ENCODE results near the gene GPR158. TPM values are rescaled to one million over a fixed set of nuclear protein-coding genes. Genes with fewer than 3 reads are reported as not detected.

Gene GPR158
- total and polyA plus RNA-seq, 9 of the 15 experiments (the other 6 are each of a cell fraction or from before 2014, with no cell fraction given) = 4.0 to 7.6 (median 5.0) TPM

GRCh38 chr10:25300073-25300472 is 125.3 kb downstream of the GPR158 start (continued):
- TF ChIP-seq SFPQ (IDR thresholded peaks at IDR 0.05; ENCODE audit: low read depth, low read length) = no peak
- TF ChIP-seq HIVEP1 (CRISPR knock-in tag; IDR thresholded peaks at IDR 0.05) = no peak
- TF ChIP-seq SIN3A (IDR thresholded peaks at IDR 0.05; ENCODE audit: borderline replicate concordance in 2 of 2, control insufficient read depth in 1 of 2, low read depth in 2 of 2, low read length in 2 of 2) = no peak
- TF ChIP-seq PHF20 (IDR thresholded peaks at IDR 0.05; ENCODE audit: partially characterized antibody) = no peak

GRCh38 chr10:25304606-25305005 is 129.8 kb downstream of the GPR158 start:
- intact Hi-C loops (cut with micrococcal nuclease) (no loop called here), in situ Hi-C loops (cut with MboI) (no loop called here)
- BruUV-seq (replicated peaks) = no TSS peak
- Histone ChIP-seq H3K9ac (ENCODE audit: insufficient read depth in 1 of 2, low read depth in 2 of 2, low read length in 2 of 2) (no peak overlapping the region), H3K27ac (ENCODE audit: extremely low read depth, low read depth, low read length) (no peak overlapping the region), H3K4me2 (ENCODE audit: insufficient read depth, low read length) (no peak overlapping the region), H3K4me3 (no peak overlapping the region), H3K4me1 (replicated peaks in 1 of 2; ENCODE audit: control insufficient read depth in 2 of 2, insufficient read depth in 2 of 2, low read length in 2 of 2) (no peaks in the 10 kb centered on the region), H3K27me3 (ENCODE audit: control insufficient read depth in 2 of 2, insufficient read depth in 2 of 2, low read length in 2 of 2) (no peaks in the 10 kb centered on the region), H3K79me2 (ENCODE audit: control insufficient read depth, insufficient read depth, low read length) (no peaks in the 10 kb centered on the region), H4K20me1 (replicated peaks; ENCODE audit: control insufficient read depth, insufficient read depth, low read length) (no peaks in the 10 kb centered on the region), H3K36me3 (ENCODE audit: control insufficient read depth, insufficient read depth, low read length) (no peaks in the 10 kb centered on the region), H3K9me3 (replicated peaks; ENCODE audit: control insufficient read depth, insufficient read depth, low read depth, low read length) (no peaks in the 10 kb centered on the region), H2AFZ (ENCODE audit: low read depth, low read length) (no peak overlapping the region), H3K9me1 (ENCODE audit: control insufficient read depth, insufficient read depth, low read length) (no peaks in the 10 kb centered on the region)
- ChIA-PET POLR2A (no interaction called here), CTCF (ENCODE audit: low intra/inter-chr PET ratio) (no interaction called here)
- ATAC-seq (no peak), DNase-seq (ENCODE audit: extremely low read depth in 1 of 4, low spot score in 3 of 4) (no peak), FAIRE-seq (no peak)
- WGBS (ENCODE audit: insufficient coverage, low coverage, missing lambda C conversion rate) = 2% methylated on average over 4 of the region's 4 CpGs
- TF ChIP-seq FIP1L1 (IDR thresholded peaks at IDR 0.05; ENCODE audit: low read depth, low read length, poor library complexity, severe bottlenecking) = no peak
- TF ChIP-seq RBBP5 (IDR thresholded peaks at IDR 0.05; ENCODE audit: borderline replicate concordance, insufficient read depth, low read length, poor library complexity, severe bottlenecking) = no peak
- no peak for TF ChIP-seq ZBTB5 (IDR thresholded peaks at IDR 0.05)
- no peak for TF ChIP-seq RBM25 (IDR thresholded peaks at IDR 0.05; ENCODE audit: low read depth, low read length, severe bottlenecking)
- no peak for TF ChIP-seq HMG20B (CRISPR knock-in tag; IDR thresholded peaks at IDR 0.05)
- TF ChIP-seq PHB (CRISPR knock-in tag; IDR thresholded peaks at IDR 0.05) = no peak
- TF ChIP-seq PPARD (CRISPR knock-in tag; IDR thresholded peaks at IDR 0.05) = no peak
- no peak for TF ChIP-seq THRAP3 (IDR thresholded peaks at IDR 0.05; ENCODE audit: borderline replicate concordance)
- no peak for TF ChIP-seq ZBTB7A (IDR thresholded peaks at IDR 0.05; ENCODE audit: borderline replicate concordance, control insufficient read depth, low read depth, low read length)
- TF ChIP-seq SAFB2 (IDR thresholded peaks at IDR 0.05; ENCODE audit: borderline replicate concordance, low read depth, low read length, severe bottlenecking) = no peak
- no peak for TF ChIP-seq ZBTB33 (CRISPR knock-in tag; IDR thresholded peaks at IDR 0.05)
